HG02763 (cell line): ENCODE data around the gene ILDR2.
A peak's percentile ranks its signal among the peaks of the same experiment; 100 is the strongest.

ENCODE experiments used
- ATAC-seq: cut with Tn5 transposase; IDR thresholded peaks from one replicate; pipeline ENCODE4 v1.9.1; 2021; ENCODE audit warnings: mild to moderate bottlenecking, moderate library complexity; ENCODE audit not compliant: unreplicated experiment

The ILDR2 gene

GRCh38 chr1:166971252-166971651, 4.1 kb downstream of the ILDR2 start:
- ATAC-seq = no peak

- peak; percentile 83 for ATAC-seq
Observed at GRCh38 chr1:166969074-166969677, 6.2 kb downstream of the ILDR2 start.

GRCh38 chr1:166960858-166961474, 14.4 kb downstream of the ILDR2 start:
- ATAC-seq = no peak

GRCh38 chr1:166956872-166957271, 18.5 kb downstream of the ILDR2 start:
- no peak for ATAC-seq

GRCh38 chr1:166956057-166956850, 19.1 kb downstream of the ILDR2 start:
- ATAC-seq = no peak

- ATAC-seq = no peak
Observed at GRCh38 chr1:166953491-166953890, 21.8 kb downstream of the ILDR2 start.

GRCh38 chr1:166952002-166952746, 23.2 kb downstream of the ILDR2 start:
- no peak for ATAC-seq

GRCh38 chr1:166951050-166951449, 24.3 kb downstream of the ILDR2 start:
- no peak for ATAC-seq

- no peak for ATAC-seq
Observed at GRCh38 chr1:166950156-166950555, 25.2 kb downstream of the ILDR2 start.

- no peak for ATAC-seq
Observed at GRCh38 chr1:166948856-166949350, 26.4 kb downstream of the ILDR2 start.

GRCh38 chr1:166947398-166948043, 27.8 kb downstream of the ILDR2 start:
- no peak for ATAC-seq

- no peak for ATAC-seq
Observed at GRCh38 chr1:166944186-166944967, 31.0 kb downstream of the ILDR2 start.

GRCh38 chr1:166939741-166940375, 35.5 kb downstream of the ILDR2 start:
- no peak for ATAC-seq

- no peak for ATAC-seq
Observed at GRCh38 chr1:166937962-166938361, 37.4 kb downstream of the ILDR2 start.

GRCh38 chr1:166937329-166937728, 38.0 kb downstream of the ILDR2 start:
- ATAC-seq = no peak

GRCh38 chr1:166933633-166934032, 41.7 kb downstream of the ILDR2 start:
- no peak for ATAC-seq

- ATAC-seq = no peak
Observed at GRCh38 chr1:166933140-166933539, 42.2 kb downstream of the ILDR2 start.

- no peak for ATAC-seq
Observed at GRCh38 chr1:166929911-166930310, 45.4 kb downstream of the ILDR2 start.

GRCh38 chr1:166927701-166928100, 47.6 kb downstream of the ILDR2 start:
- no peak for ATAC-seq
